Stimulated activated CD4-positive, alpha-beta T cell treated with anti-CD3 and anti-CD28 coated beads, Interleukin-4, amount 100 ng/mL, for 48 hours (primary cell): ENCODE measurements around the gene RBBP5.
A peak's percentile ranks its signal among the peaks of the same experiment; 100 is the strongest.

Experiments used
- DNase-seq, 2 donors: peaks; one replicate each; pipeline ENCODE4 v3.0.0-alpha.2; 2020; ENCODE audit warnings: low read depth in 2 of 2

The RBBP5 gene

DNA sequence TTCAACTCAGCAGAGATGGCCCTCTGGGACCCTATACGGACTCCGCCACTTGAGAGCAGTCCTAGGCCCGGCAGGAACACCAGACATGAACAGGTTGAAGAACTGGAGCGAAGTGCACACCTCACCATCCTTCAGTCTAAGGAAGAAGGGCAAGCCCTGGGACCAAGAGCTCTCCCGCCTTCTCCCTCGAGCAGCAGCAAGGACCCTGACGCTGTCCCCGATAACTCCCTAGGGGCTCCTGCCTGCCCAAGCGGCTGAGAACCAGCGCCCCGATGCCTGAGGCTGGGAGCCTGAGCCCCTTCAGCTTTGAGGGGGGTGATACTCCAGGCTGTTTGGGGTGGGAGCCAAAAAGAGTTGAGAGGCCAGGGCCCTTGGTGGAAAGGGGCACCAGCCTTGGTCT lies 47.7 kb downstream of the RBBP5 start:
- DNase-seq, result no peak

DNA sequence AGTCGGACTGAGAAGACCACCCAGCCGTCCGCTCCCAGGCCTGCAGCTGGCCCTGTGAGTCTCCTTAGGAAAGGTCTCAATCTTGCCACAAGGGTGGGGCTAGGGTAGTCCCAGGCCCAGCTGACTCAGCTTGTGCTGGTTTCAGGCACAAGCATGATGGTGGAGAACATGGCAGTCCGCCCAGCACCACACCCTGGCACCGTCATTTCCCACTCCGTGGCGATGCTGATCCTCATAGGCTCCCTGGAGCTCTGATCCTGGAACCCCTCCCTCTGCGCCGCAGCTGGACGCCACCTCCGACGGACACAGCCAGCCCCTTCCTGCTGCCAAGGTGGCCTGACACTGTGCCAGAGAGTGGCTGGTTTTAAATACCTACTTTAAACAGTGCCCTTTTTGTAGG lies 48.3 kb downstream of the RBBP5 start:
- no peak for DNase-seq

DNA sequence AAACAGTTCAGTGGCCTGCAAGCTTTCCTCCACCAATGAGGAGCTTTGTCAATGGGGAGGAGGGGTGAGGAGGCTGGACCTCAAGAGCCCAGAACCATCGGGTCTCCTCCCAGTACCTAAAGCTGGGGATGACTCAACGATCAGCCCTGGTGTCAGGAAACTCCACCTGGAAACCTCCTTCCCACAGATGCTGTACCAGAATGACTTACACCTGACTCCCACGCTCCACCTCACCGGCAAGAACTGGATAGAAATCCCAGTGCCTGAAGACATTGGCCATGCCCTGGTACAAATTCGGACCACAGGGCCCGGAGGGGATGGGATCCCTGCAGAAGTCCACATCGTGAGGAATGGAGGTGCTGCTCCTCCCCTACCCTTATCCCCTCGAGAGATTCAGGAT lies 48.9 kb downstream of the RBBP5 start:
- no peak for DNase-seq

DNA sequence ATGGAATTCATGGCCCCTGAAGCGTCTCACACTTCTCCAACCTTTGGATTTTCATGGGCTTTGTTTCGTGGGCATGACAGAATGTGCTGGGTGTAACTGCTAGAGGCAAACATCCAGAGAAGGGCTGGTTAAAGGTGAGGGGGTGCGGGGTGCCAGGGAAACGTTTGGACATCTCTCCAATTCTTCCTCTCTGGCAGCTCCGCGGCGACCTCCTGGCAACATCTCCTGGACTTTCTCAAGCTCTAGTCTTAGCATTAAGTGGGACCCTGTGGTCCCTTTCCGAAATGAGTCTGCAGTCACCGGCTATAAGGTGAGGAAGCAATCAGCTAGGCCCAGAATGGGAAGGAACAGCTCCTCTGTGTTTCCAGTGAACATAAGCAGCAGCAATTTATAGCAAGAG lies 49.5 kb downstream of the RBBP5 start:
- DNase-seq, result no peak

DNA sequence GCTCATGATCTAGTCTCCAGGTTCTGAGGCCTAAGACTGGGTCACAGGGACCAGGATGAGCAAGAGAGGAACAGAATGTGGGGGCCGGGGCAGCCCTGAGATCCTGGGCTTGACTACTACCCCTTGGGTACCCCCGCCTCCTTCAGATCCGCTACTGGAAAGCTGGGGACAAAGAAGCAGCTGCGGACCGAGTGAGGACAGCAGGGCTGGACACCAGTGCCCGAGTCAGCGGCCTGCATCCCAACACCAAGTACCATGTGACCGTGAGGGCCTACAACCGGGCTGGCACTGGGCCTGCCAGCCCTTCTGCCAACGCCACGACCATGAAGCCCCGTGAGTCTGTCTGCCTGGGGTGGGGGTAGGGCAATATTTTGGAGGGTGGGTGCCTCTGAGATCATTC lies 50.0 kb downstream of the RBBP5 start:
- DNase-seq, result no peak

DNA sequence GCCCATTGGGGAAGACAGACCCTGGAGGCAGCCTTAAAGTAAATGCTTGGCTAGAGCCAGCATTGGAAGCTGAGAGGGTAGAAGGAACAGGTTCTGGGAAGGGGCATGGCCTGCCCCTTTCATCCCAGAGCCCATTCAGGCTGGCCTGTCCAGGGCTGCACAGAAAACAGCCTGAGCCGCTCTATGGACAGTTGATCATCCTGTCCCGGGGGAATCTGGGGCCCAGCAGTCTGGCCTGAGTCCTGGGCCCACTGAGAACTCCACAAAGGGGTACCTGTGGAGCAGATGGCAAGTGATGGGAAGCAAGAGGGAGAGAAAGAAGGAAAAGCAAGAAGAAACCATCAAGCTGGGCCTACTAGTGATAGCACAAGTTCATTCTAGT lies 50.8 kb downstream of the RBBP5 start:
- no peak for DNase-seq

DNA sequence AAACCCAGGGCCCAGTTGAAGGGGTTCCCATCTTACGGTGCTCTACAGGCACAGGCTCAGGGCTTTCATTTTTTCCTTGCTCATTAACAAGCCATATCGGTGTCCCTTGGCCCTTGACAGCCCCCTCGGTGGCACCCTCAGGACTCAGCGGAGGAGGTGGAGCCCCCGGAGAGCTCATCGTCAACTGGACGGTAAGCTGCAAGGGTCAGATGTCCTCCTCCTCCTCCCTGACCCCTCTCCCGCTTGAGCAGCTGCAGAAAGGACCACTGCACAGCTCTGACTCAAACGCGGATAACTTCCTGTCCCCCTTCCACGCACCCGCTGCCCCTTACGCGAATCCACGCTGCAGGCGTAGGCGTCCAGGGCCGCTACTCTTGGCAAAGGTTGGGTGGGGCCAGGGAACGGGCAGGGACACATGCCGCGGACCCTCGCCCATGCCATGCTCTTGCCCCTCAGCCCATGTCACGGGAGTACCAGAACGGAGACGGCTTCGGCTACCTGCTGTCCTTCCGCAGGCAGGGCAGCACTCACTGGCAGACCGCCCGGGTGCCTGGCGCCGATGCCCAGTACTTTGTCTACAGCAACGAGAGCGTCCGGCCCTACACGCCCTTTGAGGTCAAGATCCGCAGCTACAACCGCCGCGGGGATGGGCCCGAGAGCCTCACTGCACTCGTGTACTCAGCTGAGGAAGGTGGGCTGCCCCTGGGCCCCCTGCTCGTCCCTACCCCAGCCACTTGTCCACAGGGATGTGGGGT lies 52.2 kb downstream of the RBBP5 start:
- no peak for DNase-seq

DNA sequence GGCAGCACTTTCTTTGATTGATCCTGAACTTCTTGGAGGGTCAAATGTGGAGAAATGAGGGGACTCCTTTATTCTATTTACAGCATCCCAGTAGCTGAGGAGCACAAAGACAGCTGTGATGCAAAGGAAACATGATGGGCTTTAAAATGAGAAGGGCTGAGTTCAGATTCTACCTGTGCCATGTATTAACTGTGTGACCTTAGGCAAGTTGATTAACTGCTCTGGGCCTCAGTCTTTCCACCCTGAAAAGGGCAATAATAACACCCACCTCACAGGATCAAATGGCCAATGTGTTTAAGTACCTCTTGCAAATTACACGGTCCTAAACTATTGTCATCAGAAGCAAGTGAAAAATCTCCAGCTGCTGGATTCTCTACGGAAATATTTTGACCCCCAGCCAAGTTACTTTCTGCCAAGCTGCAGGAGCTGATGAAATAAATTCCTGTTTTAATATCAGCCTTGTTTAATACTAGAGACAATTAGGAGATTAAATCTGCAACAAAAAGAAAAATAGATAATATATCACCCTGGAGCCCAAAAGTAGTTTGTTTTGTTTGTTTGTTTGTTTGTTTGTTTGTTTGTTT lies 53.2 kb downstream of the RBBP5 start:
- no peak for DNase-seq

DNA sequence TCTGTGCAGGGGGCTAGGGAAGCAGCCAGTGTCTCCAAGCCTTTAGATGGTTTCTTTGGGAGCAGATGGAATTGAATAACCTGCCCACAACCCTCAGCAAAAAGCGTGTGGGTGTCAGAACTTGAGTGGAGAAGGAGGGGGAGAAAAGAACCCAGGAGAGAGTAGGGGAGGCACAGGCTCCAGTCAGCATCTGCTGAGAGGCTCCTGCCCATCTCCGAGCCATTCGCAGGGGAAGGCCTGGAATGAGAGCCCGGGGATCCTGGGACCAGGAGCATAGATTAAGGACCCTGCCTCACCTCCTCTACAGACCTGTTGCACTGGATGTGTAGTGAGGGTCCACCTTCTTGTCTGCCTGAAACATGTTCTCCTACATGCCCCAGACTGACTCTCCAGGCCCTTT lies 53.8 kb downstream of the RBBP5 start:
- no peak for DNase-seq

DNA sequence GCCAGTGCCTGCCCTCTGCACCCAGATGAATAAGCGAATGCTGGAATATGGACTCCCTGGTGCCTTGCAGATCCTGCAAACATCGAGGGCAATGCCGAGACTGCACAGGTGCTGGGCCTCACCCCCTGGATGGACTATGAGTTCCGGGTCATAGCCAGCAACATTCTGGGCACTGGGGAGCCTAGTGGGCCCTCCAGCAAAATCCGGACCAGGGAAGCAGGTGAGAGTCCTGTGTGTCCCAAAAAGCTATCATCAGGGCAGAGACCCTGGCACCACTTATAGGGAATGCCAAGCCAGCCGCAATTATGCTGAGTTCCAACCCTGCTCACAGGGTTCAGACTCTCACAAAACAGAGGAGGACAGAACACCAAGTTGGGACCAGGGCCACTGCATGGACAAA lies 54.7 kb downstream of the RBBP5 start:
- DNase-seq, result no peak

DNA sequence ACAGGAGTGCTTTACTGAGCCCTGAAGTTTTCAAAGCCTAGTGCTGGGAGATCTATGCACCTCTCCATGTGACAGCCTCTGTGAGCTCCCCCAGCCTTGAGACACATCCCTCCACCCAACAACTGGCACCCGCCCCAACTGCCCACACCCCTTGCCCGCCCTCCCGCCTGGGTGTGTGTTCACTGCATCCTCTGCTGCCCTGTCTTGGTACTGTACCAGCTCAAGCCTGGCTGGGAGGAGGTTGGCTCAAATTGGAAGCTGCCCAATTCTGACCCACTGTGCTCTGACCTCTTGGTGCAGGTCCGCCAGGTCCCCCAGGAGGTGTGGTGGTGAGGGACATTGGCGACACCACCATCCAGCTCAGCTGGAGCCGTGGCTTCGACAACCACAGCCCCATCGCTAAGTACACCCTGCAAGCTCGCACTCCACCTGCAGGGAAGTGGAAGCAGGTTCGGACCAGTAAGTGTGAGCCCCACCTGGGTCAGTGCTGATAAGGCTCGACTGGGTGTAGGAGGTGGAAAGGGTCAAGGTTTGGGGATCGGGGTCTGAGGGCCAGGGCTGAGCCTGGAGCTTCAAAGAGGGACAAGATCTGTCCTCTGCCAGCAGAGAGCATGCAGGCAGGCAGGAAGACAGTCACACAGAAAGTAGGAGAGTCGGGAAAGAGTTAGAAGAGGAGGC lies 55.5 kb downstream of the RBBP5 start:
- no peak for DNase-seq

DNA sequence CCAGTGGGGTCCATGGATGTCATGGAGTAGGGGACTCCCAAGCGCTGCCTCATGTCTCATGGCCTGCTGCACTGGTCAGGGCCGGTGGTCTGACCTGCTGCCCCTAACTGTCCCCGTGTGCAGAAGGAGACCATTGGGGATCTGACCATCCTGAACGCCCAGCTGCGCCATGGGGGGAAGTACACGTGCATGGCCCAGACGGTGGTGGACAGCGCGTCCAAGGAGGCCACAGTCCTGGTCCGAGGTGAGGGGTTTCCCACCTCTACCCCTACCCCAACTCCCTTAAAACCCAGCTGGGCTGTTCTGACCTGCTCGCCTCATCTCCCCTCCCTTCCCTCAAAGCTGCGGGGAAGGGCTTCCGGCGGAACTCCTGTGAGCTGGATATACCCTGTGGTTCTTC lies 56.1 kb downstream of the RBBP5 start:
- DNase-seq, result no peak

DNA sequence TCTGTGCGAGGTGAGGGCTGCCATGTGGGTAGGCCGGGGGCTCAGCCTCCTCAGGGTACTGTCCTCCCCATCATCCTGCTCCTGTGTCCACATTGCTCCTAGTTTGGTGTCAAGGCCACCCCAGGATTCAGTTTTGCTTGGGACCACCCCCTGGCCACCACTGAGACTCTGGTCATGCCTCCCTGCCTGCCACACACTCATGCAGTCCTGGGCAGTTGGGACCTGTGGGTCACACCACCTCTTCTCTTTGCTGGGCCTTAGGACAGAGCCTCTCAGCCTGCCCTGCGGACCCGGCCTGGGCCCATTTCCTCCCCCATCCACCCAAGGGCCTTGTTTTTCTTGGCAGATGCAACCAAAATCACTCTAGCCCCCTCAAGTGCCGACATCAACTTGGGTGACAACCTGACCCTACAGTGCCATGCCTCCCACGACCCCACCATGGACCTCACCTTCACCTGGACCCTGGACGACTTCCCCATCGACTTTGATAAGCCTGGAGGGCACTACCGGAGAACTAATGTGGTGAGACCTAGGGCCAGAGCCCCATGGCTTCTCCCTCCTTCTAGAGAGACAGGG lies 56.9 kb downstream of the RBBP5 start:
- DNase-seq, result no peak

DNA sequence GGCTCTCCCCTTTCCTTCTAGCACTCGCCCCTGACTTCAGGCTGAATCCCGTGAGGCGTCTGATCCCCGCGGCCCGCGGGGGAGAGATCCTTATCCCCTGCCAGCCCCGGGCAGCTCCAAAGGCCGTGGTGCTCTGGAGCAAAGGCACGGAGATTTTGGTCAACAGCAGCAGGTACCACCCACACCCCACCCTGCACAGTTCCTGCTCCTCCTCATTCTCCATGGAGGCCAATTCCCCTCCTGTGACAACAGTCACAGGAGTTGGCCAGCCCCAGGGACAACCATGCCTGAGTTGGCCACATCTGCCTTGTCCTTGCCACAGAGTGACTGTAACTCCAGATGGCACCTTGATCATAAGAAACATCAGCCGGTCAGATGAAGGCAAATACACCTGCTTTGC lies 57.5 kb downstream of the RBBP5 start:
- no peak for DNase-seq

DNA sequence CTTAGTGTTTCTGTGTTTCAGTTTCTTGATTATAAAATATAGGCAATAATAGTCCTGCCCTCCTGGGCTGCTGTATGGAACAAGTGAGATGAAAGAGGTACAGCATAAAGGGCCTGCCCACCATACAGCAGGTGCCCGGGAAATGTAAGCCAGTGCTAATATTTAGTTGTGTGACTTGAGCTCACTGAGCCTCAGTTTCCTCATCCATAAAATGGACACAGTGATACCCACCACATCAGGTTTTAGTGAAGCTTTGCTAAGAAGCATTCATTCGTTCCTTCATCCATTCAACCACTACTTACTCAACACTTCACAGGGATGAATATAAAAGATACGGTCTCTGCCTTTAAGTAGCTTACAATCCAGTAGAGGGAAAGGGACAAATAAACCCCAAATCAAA lies 58.9 kb downstream of the RBBP5 start:
- no peak for DNase-seq

DNA sequence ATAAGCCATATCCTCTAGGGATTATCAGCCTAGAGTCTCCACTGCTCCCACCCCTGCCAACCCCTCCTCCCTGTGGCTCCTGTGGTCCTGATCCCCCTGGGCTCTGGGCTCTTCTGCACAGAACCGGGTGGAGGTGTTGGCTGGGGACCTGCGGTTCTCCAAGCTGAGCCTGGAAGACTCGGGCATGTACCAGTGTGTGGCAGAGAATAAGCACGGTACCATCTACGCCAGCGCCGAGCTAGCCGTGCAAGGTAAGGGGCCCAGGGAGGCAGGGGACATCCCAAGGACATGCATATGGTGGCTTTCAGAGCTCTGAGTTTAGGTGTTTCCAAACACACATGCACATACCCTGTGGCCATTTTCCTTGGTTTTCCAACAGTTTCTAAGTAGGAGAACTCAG lies 59.5 kb downstream of the RBBP5 start:
- no peak for DNase-seq

DNA sequence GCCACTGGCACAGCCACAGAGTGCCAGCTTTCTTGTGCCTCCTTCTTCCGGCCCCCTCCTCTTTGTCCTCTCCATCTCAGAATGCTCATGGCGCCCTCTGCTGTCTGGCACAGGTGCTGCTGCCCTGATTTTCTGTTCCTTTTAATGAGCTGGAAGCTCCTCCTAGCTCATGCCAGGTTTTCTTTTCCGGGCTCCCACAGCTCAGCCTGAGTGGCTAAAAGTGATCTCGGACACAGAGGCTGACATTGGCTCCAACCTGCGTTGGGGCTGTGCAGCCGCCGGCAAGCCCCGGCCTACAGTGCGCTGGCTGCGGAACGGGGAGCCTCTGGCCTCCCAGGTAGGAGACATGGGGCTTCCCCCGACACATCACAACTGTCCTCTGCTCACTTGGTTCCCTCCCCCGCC lies 60.1 kb downstream of the RBBP5 start:
- peak; percentile 64 to 74 for DNase-seq

DNA sequence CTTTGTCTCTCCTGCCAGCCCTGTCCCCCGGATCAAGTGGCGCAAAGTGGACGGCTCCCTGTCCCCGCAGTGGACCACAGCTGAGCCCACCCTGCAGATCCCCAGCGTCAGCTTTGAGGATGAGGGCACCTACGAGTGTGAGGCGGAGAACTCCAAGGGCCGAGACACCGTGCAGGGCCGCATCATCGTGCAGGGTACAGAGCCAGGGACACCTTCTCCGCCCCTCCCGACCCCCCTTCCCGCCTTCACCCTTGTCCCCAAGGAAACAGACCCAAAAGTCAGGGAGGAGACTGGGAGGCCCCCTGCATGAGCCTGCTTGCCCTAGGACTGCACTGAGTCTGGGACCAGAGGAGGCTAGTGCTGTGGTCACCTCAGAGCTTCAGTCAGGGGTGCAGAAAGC lies 60.6 kb downstream of the RBBP5 start:
- no peak for DNase-seq

DNA sequence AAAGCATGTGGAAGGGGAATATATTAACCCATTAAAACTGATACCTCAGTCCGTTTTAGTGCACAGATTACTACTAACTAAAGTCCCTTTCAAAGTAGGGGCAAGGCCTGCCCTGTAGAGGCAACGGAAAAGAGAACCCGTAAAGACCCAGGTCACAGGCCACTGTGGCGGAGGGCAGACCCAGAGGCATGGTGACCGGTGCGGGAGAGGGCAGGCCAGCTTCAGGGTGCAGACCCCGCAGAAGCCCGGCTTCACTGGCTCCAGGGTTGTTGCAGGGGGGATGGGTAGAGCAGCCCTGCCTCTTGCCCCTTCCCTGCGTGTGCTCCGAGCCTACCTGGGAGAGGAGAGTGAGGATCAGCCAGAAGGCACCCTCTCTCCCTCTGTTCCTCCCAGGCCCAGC lies 61.0 kb downstream of the RBBP5 start:
- DNase-seq, result no peak

DNA sequence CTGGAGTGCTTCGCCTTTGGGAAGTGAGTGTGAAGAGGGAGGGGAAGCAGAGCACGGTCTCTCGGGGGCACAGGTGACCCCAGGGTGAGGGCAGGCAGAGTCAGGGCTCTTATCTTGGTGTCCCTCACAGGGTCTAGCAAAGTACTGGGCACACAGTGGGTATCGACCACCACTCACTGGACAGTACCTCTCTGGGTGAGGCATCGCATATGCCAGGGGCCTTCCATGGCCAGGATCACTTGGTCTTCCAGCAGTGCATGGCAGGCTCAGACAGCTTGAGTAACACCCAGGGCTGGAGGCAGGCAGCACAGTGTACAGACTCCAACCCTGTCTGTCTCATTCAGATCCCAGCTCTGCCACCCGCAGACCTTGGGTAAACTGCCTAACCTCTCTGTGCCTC lies 62.1 kb downstream of the RBBP5 start:
- no peak for DNase-seq

DNA sequence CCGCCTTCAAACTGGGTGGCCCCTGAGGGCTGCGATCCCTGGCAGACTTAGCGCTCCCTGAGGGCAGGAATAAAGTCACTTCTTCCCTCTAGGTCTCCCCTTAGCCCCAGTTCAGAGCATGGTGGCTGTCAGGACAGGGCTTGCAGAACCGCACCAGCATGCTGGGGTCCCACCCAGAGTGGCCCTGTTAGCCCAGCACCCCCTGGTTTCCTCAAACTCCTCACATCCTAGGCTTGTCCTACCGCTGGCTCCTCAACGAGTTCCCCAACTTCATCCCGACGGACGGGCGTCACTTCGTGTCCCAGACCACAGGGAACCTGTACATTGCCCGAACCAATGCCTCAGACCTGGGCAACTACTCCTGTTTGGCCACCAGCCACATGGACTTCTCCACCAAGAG lies 62.9 kb downstream of the RBBP5 start:
- DNase-seq, result no peak

DNA sequence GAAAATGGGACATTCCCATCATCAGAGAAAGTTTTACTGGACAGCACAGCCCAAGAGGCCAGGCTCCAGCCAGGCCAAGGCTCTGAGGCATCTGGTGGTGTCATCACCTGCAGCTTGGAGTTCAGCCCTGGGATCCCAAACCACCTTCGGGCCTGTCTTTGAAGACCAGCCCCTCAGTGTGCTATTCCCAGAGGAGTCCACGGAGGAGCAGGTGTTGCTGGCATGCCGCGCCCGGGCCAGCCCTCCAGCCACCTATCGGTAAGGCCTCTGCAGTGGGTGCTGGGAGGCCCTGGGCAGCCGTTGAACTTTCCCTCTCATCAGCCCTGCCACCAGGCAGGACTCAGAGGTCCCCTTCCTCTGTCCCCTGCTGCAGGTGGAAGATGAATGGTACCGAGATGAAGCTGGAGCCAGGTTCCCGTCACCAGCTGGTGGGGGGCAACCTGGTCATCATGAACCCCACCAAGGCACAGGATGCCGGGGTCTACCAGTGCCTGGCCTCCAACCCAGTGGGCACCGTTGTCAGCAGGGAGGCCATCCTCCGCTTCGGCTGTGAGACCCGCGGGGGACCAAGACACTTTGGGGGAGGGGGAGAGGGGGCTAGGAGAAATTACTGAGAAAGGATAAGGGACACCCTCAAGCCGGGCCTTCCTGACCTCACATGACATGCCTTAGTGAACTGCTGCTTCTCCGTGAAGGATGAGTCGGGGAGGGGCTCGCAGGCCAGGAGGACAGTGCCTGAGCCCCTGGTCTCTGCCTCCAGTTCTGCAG lies 63.8 kb downstream of the RBBP5 start:
- no peak for DNase-seq
